SHP77 (cell line): ENCODE measurements around the gene SLC4A1.

Source experiments
- DNase-seq, 2 experiments: peaks; one replicate each; lab custom pipeline; 2025; lab: John Stamatoyannopoulos, UW

Gene SLC4A1

GRCh38 chr17:44283344-44284023 lies 15.5 kb upstream of the SLC4A1 start:
- no peak for DNase-seq

- DNase-seq, result no peak
These were observed 14.3 kb upstream of the SLC4A1 start for GRCh38 chr17:44282264-44282663.

- no peak for DNase-seq
These were observed 13.6 kb upstream of the SLC4A1 start for GRCh38 chr17:44281570-44281969.

- DNase-seq, result no peak
These were observed 12.5 kb upstream of the SLC4A1 start for GRCh38 chr17:44280392-44280937.

GRCh38 chr17:44279666-44280391 lies 11.9 kb upstream of the SLC4A1 start:
- DNase-seq, result peak; percentile 5 to 33

- DNase-seq, result no peak
These were observed 11.4 kb upstream of the SLC4A1 start for GRCh38 chr17:44279346-44279665.

- no peak for DNase-seq
These were observed 10.0 kb upstream of the SLC4A1 start for GRCh38 chr17:44277976-44278375.

- no peak for DNase-seq
These were observed 5.7 kb upstream of the SLC4A1 start for GRCh38 chr17:44273607-44274006.

- DNase-seq, result no peak
These were observed 5.0 kb upstream of the SLC4A1 start for GRCh38 chr17:44272954-44273353.

- no peak for DNase-seq
These were observed 4.5 kb upstream of the SLC4A1 start for GRCh38 chr17:44272321-44272951.

- no peak for DNase-seq
These were observed 1.8 kb upstream of the SLC4A1 start for GRCh38 chr17:44269535-44270240.

GRCh38 chr17:44268709-44269534 lies 987 bp upstream of the SLC4A1 start:
- no peak for DNase-seq

- no peak for DNase-seq
These were observed 825 bp downstream of the SLC4A1 start for GRCh38 chr17:44267165-44267455.

GRCh38 chr17:44266402-44267164 lies 1.4 kb downstream of the SLC4A1 start:
- no peak for DNase-seq

- no peak for DNase-seq
These were observed 4.5 kb downstream of the SLC4A1 start for GRCh38 chr17:44263345-44263902.

- no peak for DNase-seq
These were observed 5.2 kb downstream of the SLC4A1 start for GRCh38 chr17:44262654-44263225.

GRCh38 chr17:44260296-44260695 lies 7.6 kb downstream of the SLC4A1 start:
- no peak for DNase-seq

GRCh38 chr17:44258811-44259351 lies 9.1 kb downstream of the SLC4A1 start:
- no peak for DNase-seq

GRCh38 chr17:44257815-44258760 lies 9.8 kb downstream of the SLC4A1 start:
- no peak for DNase-seq
